GM19240 (cell line): ENCODE results near the gene RNASEH2B.

Experiments used
- DNase-seq: peaks from one replicate; pipeline ENCODE4 v3.0.0; 2011; ENCODE audit warnings: low spot score; ENCODE audit not compliant: insufficient read length

The RNASEH2B gene

DNA sequence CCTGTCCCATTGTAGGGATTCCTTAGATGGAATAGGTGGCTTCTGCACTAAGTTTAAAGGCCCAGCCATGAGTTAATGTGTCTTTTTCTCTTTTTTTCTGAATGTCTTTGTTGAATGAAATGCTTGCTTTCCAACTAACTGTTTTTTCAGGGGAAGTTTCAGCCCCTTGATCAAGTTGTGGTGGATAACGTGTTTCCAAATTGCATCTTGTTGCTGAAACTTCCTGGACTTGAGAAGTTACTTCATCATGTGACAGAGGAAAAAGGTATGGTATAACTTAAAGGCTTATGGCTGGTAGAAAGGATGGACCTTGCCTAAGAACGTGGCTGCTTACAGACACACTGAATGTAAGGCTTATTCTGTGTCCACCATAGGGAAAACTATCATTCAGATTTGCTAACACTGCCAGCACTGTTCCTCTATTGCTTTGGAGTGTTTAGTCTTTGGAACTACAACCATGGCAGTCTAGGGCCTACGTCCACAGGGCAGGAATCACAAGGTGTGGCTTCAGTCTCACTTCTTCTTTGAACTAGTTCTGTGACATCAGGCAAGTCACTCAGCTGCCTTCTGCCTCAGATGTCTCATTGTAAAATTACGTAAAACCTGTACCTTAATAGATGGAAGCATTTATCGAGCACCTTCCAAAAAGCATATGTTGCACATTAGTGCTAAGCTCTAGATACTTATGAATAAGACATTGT lies 25.3 kb downstream of the RNASEH2B start:
- DNase-seq = no peak

DNA sequence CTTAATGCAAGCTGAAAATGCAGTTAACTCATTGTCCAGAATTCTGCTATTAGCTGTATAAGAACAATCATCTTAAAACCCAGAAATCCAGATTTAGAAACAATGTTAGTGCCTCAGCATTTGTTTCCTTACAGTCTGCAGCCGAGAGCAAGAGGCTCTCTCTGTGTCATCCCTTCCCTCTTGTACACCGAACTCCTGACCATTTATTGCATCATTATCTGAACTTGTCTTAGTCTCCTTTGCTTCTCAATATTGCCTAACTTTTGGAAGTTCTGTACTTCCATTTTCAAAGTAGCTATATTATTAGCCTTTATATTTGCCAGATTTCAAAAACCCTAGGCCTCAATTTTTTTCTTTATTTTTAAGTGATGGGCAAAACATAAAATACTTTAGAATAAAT lies 27.1 kb downstream of the RNASEH2B start:
- no peak for DNase-seq

DNA sequence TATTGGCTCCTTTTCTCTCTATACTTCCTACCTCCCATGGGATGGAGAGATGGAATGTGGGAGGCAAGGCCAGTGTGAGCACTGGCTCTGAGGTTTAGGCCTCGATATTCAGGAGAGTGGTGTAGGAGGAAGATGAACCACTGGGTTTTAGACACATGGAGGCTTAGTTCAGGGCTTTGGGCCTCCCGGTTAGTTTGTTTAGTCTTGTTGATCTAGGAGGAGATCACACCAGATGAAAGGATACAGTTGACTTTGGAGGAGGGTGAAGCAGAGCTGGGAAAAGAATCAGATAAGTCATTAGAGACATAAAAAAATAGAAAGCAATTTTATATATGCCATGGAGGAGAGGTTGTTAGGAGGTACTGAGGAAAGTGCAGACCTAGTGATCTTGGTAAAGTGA lies 30.9 kb downstream of the RNASEH2B start:
- DNase-seq = no peak

DNA sequence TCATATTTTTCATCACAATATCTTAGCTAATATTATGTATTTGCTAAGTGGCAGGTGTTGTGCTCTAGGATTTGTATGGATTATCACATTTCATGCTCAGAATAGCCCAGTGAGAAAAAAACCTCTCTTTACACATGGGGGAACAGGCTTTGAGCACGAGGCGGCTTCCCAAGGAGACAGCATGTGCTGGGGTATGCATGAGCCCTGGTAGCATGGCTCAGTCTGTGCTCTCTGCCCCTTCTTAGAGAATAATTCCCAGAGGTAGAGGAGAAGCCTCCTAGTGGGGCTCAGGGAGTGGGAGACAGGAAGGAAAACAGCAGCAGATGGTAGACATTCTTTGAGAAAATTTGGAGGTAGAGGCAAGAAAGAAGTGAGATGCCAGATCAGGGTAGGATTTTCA lies 31.6 kb downstream of the RNASEH2B start:
- no peak for DNase-seq

DNA sequence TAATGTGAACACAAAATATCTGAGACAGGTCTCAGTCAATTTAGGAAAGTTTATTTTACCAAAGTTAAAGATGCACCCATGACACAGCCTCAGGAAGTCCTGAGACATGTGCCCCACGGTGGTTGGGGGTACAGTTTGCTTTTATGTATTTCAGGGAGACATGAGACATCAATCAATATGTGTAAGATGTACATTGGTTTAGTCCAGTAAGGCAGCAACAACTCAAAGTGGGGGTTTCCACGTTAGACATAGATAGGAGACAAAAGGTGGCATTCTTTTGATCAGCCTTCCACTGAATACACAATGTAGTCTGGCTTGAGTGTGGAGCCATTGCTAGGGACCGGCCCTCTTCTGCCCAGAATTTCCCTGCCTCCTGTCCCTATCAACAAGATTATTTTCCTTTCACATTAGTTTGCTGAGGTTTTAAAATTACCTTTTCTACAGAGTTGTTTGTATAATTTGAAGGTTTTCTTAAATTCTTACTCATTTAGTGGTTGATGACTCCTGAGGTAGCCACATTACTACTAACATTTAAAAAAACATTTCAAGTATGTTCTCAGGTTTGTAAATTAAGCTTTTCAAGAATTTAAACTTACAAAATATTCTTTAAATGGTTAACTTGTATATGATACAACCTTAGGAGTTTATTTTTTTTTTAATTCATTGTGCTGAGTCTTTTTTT lies 33.2 kb downstream of the RNASEH2B start:
- DNase-seq = no peak

DNA sequence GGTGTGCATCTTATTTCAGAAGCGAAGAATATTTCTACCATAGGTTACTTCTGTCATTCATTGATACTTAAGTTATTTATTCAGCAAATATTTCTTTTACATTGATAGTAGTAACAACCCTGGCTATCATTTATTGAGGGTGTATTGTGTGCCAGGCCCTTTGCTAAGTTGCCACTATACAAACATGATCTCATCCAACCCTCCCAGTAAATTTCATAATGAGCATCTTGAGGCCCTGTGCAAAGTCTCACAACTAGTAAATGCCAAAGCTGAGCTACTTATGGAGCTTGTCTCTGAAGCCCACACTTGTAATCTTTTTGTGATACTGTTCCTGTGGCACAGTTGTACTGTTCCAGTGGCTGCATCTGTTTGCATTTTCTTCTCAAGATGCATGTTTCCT lies 36.1 kb downstream of the RNASEH2B start:
- DNase-seq = no peak

DNA sequence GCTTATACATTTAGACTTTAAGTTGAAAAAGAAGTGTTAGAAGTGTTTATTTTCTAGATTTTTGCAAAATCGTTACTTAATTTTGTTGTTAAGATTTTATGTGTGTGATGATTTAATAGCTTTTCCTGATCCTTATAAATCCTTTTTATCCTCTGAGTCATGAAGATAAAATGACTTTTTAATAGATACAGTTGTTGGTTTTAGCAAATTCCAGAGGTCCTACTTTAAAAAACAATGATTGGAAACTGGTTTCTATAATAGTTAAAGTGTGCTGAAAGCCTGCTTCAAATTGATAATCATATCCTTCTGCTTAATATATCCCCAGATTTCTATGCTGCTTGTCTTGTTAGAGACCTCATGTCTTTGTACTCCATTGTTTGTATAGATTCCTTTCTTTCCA lies 39.0 kb downstream of the RNASEH2B start:
- DNase-seq = no peak

DNA sequence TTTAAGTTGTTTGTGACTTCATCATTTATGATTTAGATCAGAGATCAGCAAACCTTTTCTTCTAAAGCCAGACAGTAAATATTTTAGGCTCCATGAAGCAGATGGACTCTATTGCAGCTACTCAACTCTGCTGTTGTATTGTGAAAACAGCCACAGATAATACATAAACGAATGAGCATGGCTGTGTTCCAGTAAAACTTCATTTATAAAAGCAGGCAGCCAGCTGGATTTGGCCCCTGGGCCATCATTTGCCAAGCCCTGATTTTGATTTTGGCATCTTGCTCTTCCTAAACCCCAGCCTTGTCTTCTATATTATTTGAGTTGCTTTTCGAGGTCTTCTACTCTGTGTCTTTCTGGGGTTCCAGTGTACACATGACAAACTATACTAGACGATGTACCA lies 41.3 kb downstream of the RNASEH2B start:
- no peak for DNase-seq

DNA sequence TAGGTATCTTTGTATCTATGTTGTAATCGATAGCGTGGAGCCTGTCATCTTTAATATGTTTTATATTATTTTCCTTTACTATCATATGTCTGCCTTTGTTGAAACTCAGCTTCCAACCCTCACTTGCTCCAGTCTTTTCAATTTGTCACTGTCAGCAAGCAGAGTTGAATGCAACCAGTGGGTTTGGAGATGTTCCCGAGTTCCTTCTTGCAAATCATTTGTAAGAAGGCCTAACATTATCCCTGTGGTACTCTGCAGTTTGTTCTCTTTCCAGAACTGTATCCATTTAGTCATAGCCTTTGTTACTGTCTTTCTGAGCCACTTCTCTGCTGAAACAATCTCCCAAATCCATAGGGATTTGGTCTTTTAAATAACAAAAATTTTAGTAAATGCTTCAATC lies 41.8 kb downstream of the RNASEH2B start:
- no peak for DNase-seq

DNA sequence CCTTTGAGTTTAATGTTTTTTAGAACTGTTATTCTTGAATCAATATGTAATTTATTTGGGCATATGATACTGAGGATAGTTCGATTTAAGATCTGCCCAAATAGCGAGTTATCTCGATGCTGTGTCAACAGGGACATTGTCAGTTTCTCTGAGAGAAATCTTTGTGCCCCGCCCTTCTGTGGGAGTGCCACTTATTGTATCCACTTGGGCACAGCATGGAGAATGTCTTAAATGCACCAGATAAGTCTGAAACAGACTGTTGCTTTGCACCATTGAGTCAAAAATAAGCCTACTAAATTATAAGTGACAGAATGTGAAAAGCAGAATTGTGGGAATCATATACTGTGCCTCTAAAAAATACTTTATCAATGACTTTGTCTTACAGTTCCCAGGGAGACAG lies 45.6 kb downstream of the RNASEH2B start:
- no peak for DNase-seq

DNA sequence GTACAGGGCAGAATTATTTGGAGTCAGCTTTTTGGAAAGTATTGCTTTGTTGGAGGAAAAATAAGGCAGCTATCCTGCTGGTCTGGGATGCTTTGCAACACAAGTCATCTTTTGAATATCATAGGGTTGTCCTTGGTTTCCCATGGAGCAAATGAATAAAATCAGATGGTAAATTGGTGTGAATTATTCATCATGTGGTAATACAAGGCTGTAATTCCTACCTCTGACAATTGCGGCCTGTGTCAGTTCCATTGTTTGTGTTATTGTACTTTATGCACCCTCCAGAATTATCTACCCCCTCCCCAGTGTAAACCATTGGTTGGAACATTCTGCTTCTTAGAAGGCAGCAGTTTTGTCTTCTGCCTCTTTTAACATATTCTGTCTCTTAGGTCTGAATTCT lies 46.2 kb downstream of the RNASEH2B start:
- no peak for DNase-seq

DNA sequence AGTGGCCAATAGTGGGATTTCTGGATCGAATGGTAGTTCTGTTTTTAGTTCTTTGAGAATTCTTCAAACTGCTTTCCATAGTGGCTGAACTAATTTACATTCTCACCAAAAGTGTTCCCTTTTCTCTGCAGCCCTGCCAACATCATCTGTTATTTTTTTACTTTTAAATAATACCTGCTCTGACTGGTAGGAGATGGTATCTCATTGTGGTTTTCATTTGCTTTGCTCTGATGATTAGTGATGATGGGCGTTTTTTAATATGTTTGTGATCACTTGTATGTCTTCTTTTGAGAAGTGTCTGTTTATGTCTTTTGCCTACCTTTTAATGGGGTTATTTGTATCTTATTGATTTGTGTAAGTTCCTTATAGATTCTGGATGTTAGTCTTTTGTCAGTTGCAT lies 48.0 kb downstream of the RNASEH2B start:
- no peak for DNase-seq

DNA sequence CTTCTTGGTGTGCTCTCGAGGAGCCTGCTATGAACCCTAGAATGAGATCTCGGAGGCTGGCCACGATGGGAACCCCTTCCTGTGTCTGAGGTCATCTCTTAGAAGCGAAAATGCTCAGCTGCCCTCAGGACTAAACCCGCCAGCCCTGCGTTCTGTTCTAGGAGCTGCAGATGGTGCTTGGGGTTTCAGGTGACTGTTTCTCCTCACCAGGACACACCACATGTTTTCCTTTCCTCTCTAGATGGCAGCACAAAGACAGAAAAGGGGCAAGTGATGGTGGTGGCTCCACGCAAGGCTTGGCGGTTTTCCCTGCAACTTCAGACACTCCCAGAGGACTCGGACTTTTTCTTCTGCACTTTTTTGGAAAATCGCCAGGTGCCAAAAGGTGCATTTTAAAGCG lies 60.1 kb downstream of the RNASEH2B start:
- no peak for DNase-seq

DNA sequence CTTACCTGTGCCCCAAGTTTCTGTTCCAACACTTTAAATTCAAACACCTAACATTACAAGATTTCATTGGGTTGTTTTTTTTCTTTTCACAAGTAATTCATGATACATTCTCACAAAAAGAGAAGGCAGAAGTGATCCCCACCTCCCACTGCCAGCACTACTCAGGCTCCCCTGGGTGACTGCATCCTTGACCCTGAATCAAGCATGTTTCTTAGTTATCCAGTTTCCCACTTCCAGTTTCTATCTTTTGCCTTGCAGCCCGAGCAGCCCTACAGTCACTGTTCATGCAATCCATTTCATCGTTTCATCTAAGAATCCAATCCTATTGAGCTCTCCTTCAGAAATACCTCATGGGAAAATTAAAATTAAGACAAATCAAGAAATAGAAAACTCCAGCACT lies 61.4 kb downstream of the RNASEH2B start:
- DNase-seq = no peak

DNA sequence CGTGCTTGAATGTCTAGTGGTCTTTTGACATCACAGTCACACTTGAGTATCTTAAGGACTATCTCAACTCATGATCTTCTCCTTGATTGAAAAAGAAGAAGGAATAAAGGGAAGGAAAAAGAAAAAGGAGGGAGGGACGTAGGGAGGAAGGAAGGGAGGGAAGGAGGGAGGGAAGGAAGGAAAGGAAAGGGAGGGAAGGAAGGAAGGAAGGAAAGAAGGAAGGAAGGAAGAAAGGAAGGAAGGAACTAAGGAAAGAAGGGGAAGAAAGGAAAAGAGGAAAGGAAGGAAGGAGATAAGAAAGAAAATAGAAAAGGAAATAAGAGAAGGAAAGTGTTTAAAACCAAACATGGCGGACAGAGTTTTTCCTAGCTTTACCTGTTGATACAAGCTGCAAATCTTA lies 64.7 kb downstream of the RNASEH2B start:
- no peak for DNase-seq

DNA sequence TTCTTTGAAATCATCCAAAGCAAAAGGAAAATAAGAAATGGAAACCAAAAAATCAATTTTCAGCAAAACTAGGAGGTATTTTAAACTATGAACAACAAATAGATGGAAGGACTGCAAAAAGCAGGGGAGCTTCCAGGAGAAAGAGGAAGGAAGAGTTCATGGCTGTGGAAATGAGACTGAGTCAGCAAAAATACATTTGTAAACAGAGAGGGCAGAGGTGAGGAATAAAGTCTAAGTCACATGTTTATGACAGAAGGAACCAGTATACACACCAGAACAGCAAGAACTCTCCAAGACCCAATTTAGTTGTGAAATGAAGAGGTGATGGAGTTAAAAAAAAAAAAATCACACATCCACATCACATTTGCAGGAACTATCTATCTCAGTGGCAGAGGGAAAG lies 69.6 kb downstream of the RNASEH2B start:
- DNase-seq = no peak

DNA sequence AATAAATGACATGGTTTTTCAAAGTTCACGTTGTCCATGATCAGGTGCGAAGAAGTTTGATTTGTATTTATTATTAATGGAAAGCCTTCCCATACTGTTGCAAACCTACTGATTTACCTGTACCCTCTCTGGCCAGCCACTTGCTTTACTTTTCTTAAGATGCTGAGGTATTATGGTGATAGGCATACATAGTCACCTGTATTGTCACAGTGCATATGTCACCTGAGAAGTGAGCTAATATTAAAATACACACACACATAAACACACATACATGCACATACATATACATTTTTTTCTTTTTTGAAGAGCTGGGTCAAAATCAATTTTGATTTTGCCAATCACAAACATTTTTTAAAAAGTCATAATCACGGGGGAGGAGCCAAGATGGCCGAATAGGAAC lies 72.1 kb downstream of the RNASEH2B start:
- no peak for DNase-seq

DNA sequence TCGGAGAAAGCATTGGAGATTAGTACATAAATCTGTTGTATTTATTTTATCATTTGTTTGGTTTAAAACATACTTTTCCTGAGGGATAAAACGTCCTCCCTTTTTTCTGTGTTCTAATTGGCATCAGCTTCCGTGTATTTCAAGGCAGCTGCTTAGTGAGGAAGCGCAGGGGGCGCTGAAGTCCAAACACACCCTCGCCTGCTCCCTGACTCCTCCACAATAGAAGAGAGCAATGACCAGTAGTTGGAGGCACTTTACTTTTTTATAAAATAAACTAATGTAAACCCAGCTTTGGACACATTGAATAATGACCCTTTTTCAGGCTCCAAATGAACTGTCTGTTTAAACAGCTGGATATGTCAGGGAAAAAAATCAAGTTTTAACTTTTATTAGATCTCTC lies 79.9 kb downstream of the RNASEH2B start:
- no peak for DNase-seq

DNA sequence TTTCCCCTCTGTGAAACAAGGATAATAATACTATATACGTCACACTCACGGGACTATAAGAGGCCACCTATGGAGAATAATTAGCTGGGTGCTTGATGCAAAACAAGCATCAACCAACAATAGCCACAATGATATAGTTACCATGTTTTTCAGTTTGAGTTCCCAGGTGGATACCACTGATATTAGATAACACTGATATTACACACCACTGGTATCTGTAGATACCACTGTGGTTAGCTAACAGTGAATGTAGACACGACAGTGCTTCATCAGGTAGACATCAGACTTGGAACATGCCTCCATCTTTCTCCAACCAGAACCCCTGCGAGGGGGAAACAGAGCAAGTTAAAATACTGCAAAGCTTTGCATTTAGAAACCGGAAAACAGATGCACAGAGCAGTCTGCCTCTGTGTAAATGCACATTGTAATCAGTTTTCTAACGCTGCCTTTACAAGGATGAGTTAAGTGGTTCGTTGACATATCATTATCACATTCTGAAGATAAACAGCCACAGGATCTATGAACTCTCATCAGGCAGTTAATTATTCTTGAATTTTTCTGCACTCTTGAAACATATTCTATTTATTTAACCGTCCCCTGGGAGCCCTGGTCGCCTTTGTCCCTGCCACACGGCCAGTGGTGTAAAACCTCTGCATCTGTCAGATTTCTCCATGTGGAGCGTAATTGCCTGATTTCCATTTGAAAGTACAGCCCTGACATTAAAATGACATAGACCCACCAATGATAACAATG lies 80.7 kb downstream of the RNASEH2B start:
- DNase-seq = no peak

DNA sequence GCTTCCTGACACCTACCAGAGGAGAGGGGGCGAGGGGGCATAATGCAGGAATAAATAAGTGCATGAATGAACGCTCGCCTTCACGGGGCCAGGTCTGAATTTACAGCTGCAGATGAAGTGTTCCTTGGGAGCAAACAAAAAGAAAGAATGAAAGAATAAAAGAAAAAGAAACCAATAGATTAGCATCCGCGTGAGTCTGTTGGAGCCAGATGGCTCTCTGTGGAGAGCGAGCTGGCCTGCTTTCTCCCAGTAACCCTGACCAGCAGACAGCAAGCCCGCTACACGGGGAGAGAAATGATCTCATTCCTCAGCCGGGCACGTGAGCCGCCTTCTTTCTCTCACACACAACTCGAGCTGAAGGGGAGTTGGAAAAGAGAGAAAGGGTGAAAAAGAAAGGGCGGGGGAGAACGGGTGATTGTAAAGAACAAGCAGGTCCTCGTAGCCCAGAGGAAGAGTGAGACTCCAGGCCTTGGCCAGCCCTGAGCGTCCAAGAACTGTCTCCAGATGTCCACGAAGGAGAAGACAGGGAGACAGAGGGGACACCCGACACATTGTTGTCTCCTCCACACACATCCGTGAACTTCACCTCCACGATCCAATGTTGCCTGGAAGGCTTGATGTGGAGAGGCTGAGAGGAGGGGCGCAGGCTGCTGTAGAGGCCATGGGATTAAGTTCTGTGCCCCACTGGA lies 81.4 kb downstream of the RNASEH2B start:
- no peak for DNase-seq

DNA sequence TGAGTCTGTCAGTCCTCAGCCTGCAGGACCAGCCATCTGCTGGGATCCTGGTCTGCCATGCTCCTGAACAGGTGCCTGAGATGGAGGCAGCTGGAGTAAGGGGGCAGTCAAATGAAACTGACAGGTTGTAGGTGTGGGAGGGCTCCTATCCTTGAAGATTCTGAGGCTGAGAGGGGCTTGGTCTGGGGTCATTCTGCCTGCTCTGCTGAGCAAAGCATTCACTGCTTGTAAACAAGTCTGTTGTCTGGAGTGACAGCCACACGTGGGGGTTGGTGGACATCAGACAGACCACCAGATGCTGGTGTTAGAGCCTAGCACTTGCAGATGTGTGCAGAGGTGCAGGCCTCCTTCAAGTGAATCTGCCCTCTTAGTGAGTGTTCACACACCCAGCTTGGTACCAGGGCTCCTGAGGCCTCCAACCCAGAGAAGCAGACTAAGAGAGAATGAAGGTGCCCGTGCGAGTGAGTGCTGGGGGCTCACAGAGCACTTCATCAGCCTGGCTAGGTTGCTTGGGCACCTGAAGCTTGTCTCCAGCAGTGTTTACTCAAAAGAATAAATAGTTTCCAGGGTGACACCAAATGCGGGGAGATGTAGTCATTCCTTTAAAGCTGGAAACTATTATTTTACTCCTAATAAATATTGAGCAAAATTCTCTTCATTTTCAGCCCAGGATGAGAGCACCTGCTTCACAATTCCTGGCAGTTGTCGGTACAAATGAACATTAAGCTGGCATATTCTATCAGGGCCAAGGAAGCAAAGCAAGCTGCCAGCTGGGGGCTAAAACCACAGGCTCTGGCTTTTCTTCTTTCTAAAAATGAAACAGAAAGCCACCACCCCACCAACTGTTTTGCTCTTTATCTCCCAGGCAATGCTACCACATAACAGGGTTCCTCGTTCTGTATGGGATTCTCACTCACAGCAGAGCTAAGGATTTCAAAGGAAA lies 82.3 kb downstream of the RNASEH2B start:
- peak; percentile 44 for DNase-seq
